PC-3 (cell line): Measurements from ENCODE around the gene ZFAND4. TPM values are rescaled to one million over a fixed set of nuclear protein-coding genes. Genes with fewer than 3 reads are reported as not detected.

Experiments used
- ATAC-seq: fragments of 200-7000 bp; cut with Tn5 transposase; 2 replicates; pipeline ENCODE4 v1.9.1; 2020; ENCODE audit warnings: mild to moderate bottlenecking, moderate library complexity
- BruUV-seq: library from RNA; stranded (reverse); fragments of 400-500 nt; replicated peaks from 2 replicates; lab custom pipeline; 2021; lab: Mats Ljungman, UMichigan
- CTCF ChIA-PET: fragments of 300-600 bp; sonication (Branson Sonifier 250); formaldehyde crosslinking; loops from one replicate; lab custom pipeline; 2022; ENCODE audit warnings: antibody characterized with exemption; lab: Charles Lee
- POLR2A ChIA-PET: fragments of 300-600 bp; sonication (Branson Sonifier 250); formaldehyde crosslinking; loops from one replicate; lab custom pipeline; 2022; ENCODE audit warnings: antibody characterized with exemption; ENCODE audit not compliant: unreplicated experiment; lab: Charles Lee
- DNase-seq: peaks from one replicate; pipeline ENCODE4 v3.0.0-alpha.2; 2015
- H2AFZ ChIP-seq: fragments of 300-600 bp; sonication (generic); 2 replicates; pipeline ENCODE4 v1.6.0; 2016; ENCODE audit warnings: antibody characterized with exemption, low read length
- H3F3A ChIP-seq: fragments of 300-600 bp; sonication (generic); one replicate; pipeline ENCODE4 v1.6.0; 2017; ENCODE audit warnings: antibody characterized with exemption, low read length, control low read depth, mild to moderate bottlenecking; ENCODE audit not compliant: unreplicated experiment
- H3K27ac ChIP-seq: fragments of 300-600 bp; sonication (generic); 2 replicates; pipeline ENCODE4 v1.5.1; 2016; ENCODE audit warnings: mild to moderate bottlenecking, low read length
- H3K27me3 ChIP-seq: fragments of 300-600 bp; sonication (generic); 2 replicates; pipeline ENCODE4 v1.6.1; 2016; ENCODE audit warnings: low read length, mixed read lengths
- H3K36me3 ChIP-seq: fragments of 300-600 bp; sonication (generic); 2 replicates; pipeline ENCODE4 v1.6.1; 2016; ENCODE audit warnings: low read depth, mixed run types, low read length, mixed read lengths
- H3K4me1 ChIP-seq: fragments of 300-600 bp; sonication (generic); 2 replicates; pipeline ENCODE4 v1.5.1; 2016; ENCODE audit warnings: low read length; ENCODE audit not compliant: insufficient read depth
- H3K4me2 ChIP-seq: fragments of 300-600 bp; sonication (generic); 2 replicates; pipeline ENCODE4 v1.6.0; 2016; ENCODE audit warnings: low read length
- H3K4me3 ChIP-seq: fragments of 300-600 bp; sonication (generic); 2 replicates; pipeline ENCODE4 v1.5.1; 2016; ENCODE audit warnings: mild to moderate bottlenecking, low read length, mixed read lengths
- H3K79me2 ChIP-seq: fragments of 300-600 bp; sonication (generic); 2 replicates; pipeline ENCODE4 v1.6.1; 2017; ENCODE audit warnings: low read length, mixed read lengths
- H3K9ac ChIP-seq: fragments of 300-600 bp; sonication (generic); 2 replicates; pipeline ENCODE4 v1.6.0; 2016; ENCODE audit warnings: mild to moderate bottlenecking, low read length
- H3K9me2 ChIP-seq: fragments of 300-600 bp; sonication (generic); replicated peaks from 2 replicates; pipeline ENCODE4 v1.6.1; 2016; ENCODE audit warnings: mixed run types, low read length, mixed read lengths
- H3K9me3 ChIP-seq: fragments of 300-600 bp; sonication (generic); 2 replicates; pipeline ENCODE4 v1.6.1; 2016; ENCODE audit warnings: low read length, mixed read lengths
- H4K20me1 ChIP-seq: fragments of 300-600 bp; sonication (generic); 2 replicates; pipeline ENCODE4 v1.6.1; 2016; ENCODE audit warnings: low read length, mixed read lengths
- CTCF ChIP-seq: fragments of 300-600 bp; sonication (generic); conservative IDR thresholded peaks from 2 replicates; pipeline ENCODE4 v1.5.1; 2017; ENCODE audit warnings: antibody characterized with exemption, low read depth, mild to moderate bottlenecking, low read length
- EZH2 ChIP-seq: fragments of 300-600 bp; sonication (generic); IDR thresholded peaks from one replicate; pipeline ENCODE4 v1.6.1; 2017; ENCODE audit warnings: antibody characterized with exemption, mild to moderate bottlenecking, low read length; ENCODE audit not compliant: unreplicated experiment
- EZH2phosphoT487 ChIP-seq: fragments of 300-600 bp; sonication (generic); IDR thresholded peaks from 2 replicates; pipeline ENCODE4 v1.6.1; 2018; ENCODE audit warnings: mild to moderate bottlenecking, antibody characterized with exemption, low read length, borderline replicate concordance
- intact Hi-C: fragments of 100-400 bp; cut with micrococcal nuclease; formaldehyde crosslinking; loops from 2 replicates; pipeline ENCODE4 v1.9.0; 2023
- total RNA-seq: library from RNA; depleted of rRNA; stranded (reverse); fragments of >200 nt; gene quantifications from 2 replicates; pipeline ENCODE4 v1.2.3, GENCODE V29; 2014

Gene ZFAND4
- total RNA-seq, 1 experiment from 2014 or later, result 8.7 TPM

GRCh38 chr10:45647118-45647517 is 25.5 kb downstream of the ZFAND4 start:
- no peak overlapping the region for H2AFZ ChIP-seq
- H3K9ac ChIP-seq, result no peak overlapping the region
- ATAC-seq (no peak), DNase-seq (no peak)
- intact Hi-C loops, result no loop called here
- H3K27me3 ChIP-seq, result no peaks in the 10 kb centered on the region
- POLR2A ChIA-PET, result no interaction called here
- no peaks in the 10 kb centered on the region for H3K4me1 ChIP-seq
- no peaks in the 10 kb centered on the region for H3F3A ChIP-seq
- H3K9me3 ChIP-seq, result no peaks in the 10 kb centered on the region
- H3K27ac ChIP-seq, result no peak overlapping the region
- no peak overlapping the region for H3K4me3 ChIP-seq
- no TSS peak for BruUV-seq
- TF ChIP-seq EZH2phosphoT487 (no peak), CTCF (no peak), EZH2 (no peak)
- H3K4me2 ChIP-seq, result no peak overlapping the region
- H3K36me3 ChIP-seq, result no peaks in the 10 kb centered on the region; the same call in 1 of the 2 replicates
- H3K9me2 ChIP-seq, result no peaks in the 10 kb centered on the region
- CTCF ChIA-PET, result no interaction called here
- H3K79me2 ChIP-seq, result no peaks in the 10 kb centered on the region
- H4K20me1 ChIP-seq, result no peaks in the 10 kb centered on the region

DNA sequence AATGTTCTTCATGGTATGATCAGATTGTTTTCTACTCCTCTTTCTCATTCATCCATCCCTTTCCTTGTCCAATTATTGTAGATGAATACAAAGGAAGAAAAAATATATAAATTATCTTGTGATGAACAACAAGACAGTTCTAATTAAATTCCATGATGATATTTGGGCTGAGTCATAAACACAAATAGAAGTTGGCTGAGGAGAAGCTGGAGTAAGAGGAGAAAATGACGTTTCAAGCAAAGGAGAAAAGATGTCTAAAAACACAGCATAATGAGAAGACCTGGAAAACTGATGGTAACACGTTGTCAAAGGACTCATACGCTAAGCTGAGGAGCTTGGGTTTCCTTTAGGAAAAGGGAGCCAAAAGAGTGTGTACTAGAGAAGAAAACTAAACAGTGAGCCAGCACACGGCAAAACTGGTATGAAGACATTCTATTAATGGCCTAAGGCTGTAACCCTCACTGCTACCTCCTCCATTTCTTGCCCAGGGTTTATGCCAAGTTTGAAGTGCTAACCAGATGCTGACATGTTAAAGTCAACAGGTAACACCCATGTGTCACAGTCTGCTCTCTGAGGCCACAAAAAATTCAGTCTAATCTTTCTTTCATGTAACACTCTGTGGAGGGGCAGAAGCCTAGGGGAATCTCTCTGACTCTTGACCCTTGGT is 26.1 kb downstream of the ZFAND4 start:
- H3K36me3 ChIP-seq, result no peaks in the 10 kb centered on the region; the same call in 1 of the 2 replicates
- H3K4me2 ChIP-seq, result no peak overlapping the region
- BruUV-seq, result no TSS peak
- H3K27me3 ChIP-seq, result no peaks in the 10 kb centered on the region
- intact Hi-C loops, result no loop called here
- H3K9me2 ChIP-seq, result no peaks in the 10 kb centered on the region
- no peak for TF ChIP-seq EZH2phosphoT487
- no peak for TF ChIP-seq EZH2
- no peak for TF ChIP-seq CTCF
- no peak overlapping the region for H3K9ac ChIP-seq
- no peak overlapping the region for H2AFZ ChIP-seq
- H3K4me1 ChIP-seq, result no peaks in the 10 kb centered on the region
- no peaks in the 10 kb centered on the region for H4K20me1 ChIP-seq
- CTCF ChIA-PET, result no interaction called here
- H3K79me2 ChIP-seq, result no peaks in the 10 kb centered on the region
- no peaks in the 10 kb centered on the region for H3F3A ChIP-seq
- no peak overlapping the region for H3K4me3 ChIP-seq
- no peak overlapping the region for H3K27ac ChIP-seq
- ATAC-seq, result no peak
- POLR2A ChIA-PET, result no interaction called here
- no peak for DNase-seq
- H3K9me3 ChIP-seq, result no peaks in the 10 kb centered on the region

DNA sequence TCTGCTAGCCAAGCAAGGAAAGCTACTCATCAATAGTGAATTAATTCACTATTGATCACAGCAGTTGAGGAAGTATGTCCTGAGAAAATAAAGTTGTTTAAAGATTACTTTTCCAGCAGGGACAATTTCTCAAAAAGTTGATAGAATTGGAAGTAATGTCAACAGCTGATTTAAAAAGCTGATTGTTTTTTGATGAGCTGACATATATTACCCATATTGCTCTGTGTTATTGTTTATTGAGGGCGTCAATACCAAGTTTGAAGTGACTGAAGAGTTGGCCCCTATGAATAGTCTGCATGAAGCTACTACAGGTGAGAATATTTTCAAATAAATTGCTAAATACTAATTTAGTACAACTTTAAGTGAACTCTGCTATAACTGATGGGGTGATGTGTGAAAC is 28.0 kb downstream of the ZFAND4 start:
- Histone ChIP-seq H3F3A (no peaks in the 10 kb centered on the region), H3K9me3 (no peaks in the 10 kb centered on the region), H4K20me1 (no peaks in the 10 kb centered on the region), H3K36me3 (no peaks in the 10 kb centered on the region; the same call in 1 of the 2 replicates), H3K27ac (no peak overlapping the region), H3K4me1 (no peaks in the 10 kb centered on the region), H3K4me3 (no peak overlapping the region), H3K79me2 (no peaks in the 10 kb centered on the region), H3K4me2 (no peak overlapping the region), H3K9me2 (no peaks in the 10 kb centered on the region), H3K9ac (no peak overlapping the region), H2AFZ (no peak overlapping the region), H3K27me3 (no peaks in the 10 kb centered on the region)
- BruUV-seq, result no TSS peak
- ATAC-seq (no peak), DNase-seq (no peak)
- intact Hi-C loops, result no loop called here
- ChIA-PET CTCF (no interaction called here), POLR2A (no interaction called here)
- TF ChIP-seq EZH2phosphoT487 (no peak), EZH2 (no peak), CTCF (no peak)
